GM15510 (cell line): ENCODE measurements around the gene LHX4.

Source experiments
- POLR2A ChIP-seq: IDR thresholded peaks from 3 replicates; pipeline ENCODE4 v1.6.1; 2011; ENCODE audit warnings: borderline replicate concordance; ENCODE audit not compliant: insufficient read length; ENCODE audit errors: extremely low read depth

The LHX4 gene

DNA sequence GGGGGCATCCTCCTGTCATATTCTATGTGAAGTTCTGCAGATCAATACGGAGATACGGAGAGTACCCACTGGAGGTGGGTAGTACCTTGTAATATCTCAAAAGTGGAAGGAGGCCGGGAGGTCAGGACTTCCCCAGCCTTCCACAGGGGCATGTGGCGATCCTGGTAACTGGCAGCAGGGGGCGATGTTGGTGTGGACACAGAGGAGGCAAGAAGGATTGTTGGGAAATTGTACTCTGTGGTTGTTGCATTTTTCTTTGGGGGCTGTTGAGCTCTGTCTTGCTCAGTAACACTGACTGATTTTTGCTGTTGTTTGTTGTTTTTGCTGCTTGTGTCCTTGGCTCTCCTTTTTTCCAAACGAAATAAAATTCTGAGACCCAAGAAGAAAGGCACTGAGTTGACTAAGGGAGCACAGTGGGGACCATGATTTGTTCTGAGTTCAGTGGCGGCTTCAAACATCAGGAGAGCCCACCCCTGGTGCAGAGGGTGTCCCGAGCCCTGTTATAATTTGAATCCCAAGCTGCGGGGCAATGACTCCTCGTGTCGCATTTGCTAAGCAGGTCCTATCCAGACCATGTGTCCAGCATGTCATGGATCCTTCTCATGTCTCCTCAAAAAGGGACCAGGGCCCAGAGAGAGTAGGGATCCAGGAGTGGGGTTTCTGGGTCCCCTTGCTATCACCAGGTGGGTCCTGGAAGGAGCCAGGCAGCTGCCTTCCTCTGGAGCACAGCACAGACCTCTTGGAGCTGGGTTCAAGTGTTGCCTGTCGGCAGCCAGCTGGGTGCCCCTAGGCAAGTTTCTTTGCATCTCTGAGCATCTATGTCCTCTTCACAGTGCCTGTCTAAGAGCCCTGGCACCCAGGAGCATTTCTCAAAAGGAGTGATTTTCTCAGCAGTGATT is 22.8 kb downstream of the LHX4 start:
- TF ChIP-seq POLR2A, result no peak

DNA sequence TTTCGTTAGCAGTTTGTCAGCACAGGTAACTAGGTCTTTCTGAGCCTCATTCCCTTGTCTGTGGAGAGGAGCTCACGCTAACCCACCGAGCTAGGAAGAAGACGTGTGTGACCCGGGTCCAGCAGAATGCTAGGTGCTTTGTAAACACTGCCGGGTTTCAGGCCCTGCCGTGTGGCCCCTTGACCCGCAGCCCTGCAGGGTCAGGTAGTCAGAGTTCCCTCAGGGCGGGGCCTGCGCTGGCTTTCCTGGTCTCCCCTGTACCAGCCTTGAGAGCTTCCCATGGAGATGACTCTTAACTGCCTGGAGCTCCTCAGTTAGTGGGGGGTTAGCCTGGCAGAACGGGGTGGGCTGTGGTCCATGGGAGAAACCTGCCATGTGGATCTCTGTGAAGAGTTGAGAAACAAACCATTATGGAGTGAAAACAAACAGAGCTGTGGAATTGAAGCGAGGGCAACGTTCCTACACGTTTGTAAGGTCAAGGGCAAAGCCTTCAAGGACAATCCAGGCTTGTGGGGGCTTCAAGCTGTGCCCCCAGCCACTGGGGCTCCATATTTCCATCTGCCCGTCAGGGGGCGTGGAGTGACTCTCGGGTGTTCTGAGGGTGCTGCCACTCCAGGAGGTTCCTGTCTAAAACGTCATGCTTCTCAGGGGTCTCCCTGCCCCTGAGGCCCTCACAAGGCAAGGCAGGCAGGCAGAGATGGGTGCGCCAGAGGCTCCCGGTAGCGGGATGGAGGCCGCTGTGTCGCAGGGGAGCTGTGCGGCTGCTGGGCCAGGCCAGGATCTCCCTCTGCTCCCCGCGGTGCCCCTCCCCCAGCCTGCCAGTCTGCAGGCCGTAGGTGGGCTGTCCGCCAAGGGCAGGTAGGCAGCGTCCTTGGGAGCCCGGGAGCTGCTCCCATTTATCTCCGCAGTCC is 23.8 kb downstream of the LHX4 start:
- no peak for TF ChIP-seq POLR2A

DNA sequence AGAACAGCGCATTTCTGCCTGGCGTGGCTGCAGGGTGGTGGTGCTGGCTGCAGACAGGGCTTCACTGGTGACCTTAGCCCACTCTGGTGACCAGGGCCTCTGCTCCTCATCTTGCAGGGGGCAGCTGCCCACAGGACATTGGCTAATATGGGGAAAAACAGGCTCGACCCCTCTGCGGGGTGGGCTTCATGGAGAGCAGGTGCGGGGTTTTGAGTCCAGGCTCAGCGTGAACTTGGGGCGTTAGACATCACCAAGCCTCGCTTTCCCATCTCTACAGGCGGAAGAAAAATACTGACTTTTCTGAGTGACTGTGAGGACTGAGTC is 24.4 kb downstream of the LHX4 start:
- TF ChIP-seq POLR2A, result no peak

DNA sequence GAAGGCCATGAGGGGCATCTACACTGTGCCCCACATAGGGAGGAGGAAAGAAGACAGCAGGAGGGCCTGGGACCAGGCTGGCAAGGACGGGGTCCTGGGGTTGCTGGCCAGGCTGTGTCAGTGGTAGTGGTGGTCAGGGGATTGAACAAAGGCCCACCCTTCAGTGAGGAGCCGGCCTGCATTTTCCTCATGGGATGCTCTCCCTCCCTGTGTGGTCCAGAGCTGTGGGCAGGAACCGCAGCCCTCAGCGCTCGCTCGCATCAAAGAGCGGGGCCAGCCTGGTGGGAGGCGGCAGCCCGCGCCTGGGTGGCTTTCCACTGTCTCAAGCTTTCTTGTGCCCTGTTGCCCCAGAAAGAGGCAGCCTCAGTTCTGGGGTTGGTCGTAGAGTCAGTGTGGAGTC is 24.8 kb downstream of the LHX4 start:
- no peak for TF ChIP-seq POLR2A

DNA sequence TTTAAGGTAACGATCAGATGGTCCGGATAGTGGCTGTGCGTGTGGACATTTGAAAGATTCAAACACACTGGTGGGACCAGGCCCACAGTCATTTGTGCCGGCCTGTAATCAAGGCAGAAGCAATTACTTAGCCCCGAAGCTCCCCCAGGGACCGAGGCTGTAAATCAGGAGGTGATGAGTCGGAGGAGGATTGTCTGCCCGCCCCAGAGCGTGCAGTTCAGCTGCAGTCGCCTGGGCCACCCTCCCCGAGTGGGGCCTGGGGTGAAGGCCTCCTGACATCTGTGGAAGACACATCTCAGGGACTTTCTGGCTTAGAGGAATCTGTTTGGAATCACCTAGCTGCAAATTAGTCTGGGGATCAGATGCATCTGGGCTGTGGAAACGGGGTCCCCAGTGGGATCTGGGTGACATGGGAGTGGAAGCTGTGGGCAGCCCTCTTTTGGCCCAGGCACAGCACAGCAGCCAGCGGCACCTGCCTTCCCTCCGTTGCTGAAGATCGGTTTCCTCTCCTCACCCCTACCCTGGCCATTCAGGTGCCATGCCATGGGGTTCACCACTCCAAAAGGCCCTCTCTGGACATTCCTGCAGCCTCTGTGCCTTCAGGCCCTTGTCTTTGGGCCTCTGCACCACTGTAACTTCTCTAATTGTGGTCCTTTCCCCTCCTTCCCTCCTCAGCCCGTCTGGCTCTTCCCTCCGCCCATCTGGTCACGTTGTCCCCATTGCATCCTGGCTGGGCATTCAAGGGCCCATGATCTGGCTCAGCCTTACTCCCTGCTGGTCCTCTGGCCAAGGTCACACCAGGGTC is 25.7 kb downstream of the LHX4 start:
- TF ChIP-seq POLR2A, result no peak

DNA sequence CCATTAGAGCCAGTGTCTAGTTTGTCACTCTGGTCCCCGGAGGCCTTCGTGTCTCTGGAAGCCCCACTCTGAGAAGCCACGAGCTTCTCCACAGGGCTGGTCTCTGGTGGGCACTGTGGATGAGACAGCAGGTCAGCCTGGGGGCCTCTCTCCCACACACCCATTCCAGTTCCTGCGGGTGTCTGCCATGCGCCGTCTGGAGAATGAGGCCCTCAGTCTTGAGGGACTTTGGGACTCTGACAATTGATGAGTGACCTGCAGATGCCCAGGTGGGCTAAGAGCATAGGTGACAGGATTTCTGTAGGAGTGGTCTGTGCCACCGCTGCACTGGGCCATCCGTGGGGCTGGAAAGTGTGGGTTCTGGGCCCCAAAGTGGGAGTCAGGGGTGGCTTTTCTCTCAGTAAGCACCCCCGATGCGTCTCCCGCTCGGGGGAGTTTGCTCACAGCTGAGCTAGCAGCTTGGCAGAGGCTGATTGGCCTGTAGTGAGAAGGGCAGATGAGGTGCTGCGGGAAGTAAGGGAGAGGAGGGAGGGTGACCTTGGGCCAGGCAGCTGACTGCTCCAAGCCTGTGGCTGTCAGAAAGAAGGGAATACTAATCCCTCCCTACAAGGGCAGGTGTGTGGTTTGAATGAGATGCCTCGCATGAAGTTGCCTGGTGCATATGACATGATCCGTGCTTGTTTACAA is 26.4 kb downstream of the LHX4 start:
- TF ChIP-seq POLR2A, result no peak

DNA sequence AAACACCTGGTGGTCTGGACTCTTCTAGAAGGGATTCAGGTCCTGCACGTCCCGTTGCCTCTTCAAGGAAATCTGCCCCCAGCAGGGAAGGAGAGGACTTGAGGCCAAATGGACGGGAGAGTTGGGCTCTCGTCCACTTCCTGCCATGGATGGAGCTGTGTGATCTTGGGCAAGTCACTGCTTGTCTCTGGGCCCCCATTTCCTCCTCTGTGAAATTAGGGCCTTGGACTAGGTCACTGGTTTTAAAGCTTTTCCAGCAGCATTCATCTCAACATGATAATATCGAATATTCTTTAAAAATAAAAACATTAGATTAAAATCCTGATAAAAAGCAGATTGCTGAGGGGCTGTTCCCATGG is 26.9 kb downstream of the LHX4 start:
- TF ChIP-seq POLR2A, result no peak

DNA sequence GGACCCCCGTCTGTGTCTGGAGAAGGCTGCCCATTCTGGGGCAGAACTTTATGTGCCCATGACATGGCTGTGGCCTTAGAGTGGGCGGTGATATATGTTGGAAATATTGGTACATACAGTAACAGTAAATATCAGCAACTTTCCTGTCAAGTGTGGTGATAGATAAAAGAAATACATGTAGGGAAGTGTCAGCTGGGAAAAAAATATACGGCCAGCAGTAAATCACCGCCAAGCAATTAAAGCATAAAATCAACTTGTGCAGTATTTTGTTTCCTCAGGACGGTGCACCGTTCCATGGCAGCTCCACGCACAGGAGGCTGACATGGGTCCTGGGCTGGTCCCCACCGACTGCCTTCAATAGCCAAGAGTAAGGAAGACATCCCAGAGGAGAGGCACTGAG is 27.4 kb downstream of the LHX4 start:
- no peak for TF ChIP-seq POLR2A

DNA sequence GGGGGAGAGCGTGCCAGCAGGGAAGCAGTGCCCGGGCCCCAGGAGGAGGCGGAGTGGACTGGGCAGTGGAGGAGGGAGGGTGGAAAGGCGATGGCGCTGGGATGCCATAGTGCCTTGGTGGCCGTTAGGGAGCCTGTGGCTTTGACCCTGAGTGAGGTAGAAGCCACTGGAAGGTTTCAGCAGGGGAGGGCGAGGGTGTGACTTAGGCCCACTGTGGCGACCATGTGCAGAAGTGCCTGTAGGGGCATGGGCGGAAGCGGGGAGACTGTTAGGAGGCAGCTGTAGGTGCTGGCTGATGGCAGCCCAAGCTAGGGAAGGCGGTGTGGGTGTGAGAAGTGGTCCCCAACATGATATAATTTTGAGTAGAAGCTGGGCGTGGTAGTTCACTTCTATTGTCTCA is 28.2 kb downstream of the LHX4 start:
- no peak for TF ChIP-seq POLR2A

DNA sequence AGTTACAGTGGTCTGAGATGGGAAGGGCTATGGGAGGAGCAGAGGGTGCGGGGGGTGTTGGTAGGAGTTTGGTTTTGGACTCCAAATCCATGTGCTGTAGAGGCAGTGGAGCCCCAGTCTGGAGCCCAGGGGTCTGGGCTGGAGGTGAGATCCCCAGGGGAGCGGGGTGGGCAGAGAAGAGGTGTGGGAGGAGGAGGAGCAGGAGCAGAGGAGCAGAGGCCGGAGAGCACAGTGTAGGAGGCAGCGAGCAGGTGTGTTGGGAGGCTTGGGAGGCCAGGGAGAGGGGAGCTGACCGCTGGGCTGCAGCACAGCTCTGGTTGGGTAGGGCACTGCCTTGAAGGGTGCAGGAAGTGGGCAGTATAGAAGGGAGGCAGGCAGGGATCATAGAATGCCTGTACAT is 28.9 kb downstream of the LHX4 start:
- TF ChIP-seq POLR2A, result no peak

DNA sequence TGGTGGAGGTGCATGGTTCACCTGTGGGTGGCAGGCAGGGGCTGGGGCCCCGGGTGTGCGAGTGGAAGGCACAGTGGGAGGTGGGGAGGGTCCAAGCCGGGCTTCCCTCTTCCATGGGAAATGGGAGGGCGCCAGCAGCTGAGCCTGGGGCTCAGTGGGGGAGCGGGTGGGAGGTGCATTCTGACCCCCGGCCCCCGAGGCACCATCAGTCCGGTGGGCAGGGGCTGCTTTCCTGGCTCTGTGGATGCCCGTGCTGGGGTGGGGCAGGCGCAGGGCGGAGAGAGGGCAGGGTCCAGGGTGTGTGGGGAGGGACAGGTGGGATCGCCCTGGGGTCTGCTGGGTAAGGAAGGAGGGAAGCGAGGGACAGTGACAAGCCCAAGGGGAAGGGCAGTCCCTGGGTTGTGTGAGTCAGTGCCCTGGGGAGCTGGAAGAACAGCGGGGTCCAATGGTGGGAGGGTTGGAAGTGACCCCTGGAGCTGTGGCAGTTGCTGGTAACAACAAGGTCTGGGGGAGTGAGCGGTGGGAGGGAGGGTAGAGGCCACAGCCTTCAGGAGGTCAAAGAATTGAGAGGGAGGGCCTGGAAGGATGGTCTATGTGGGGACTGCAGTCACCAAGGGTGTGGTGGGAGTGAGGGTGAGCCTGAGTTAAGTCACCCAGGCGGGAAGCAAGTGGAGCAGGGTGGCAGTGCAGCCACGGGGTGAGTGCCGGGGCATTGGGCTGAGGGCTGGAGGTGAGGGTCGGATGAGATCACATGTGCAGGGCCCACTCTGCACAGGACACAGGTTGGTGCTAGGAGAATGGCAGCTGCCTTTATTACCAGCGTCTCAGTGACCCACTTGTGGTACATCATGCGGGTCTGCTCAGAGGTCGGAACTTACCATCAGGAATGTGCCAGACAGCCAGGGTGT is 29.6 kb downstream of the LHX4 start:
- no peak for TF ChIP-seq POLR2A

DNA sequence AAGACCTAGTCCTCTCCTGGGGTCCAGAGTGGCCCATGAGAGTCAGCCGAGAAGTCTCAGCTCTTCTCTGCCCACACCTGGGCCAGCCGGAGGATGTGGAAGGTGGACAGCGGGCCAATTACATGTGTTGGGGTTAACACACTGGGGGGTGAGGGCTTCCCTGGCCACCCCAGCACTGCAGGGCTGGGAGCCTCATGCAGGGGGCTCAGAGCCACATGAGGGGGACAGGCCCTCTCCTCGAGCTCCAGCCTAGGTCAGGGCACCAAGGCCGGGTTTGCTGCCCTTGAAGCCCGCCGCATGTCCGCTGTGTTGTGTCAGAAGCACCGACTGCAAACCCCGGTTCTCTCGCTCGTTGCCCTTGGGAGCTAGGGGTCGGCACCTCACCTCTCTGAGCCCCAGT is 30.5 kb downstream of the LHX4 start:
- TF ChIP-seq POLR2A, result no peak

DNA sequence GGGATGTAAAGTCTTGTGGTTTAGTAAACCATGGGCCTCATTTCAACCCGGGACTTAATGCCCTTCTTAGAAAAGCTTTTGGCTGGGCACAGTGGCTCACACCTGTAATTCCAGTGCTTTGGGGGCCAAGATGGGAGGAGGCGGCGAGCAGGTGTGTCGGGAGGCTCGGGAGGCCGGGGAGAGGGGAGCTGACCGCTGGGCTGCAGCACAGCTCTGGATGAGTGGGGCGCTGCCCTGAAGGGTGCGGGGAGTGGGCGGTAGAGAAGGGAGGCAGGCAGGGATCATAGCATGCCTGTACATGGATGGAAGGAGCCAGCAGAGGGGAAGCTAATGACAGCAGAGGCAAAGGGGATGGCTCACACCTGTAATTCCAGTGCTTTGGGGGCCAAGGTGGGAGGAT is 31.0 kb downstream of the LHX4 start:
- TF ChIP-seq POLR2A, result no peak

DNA sequence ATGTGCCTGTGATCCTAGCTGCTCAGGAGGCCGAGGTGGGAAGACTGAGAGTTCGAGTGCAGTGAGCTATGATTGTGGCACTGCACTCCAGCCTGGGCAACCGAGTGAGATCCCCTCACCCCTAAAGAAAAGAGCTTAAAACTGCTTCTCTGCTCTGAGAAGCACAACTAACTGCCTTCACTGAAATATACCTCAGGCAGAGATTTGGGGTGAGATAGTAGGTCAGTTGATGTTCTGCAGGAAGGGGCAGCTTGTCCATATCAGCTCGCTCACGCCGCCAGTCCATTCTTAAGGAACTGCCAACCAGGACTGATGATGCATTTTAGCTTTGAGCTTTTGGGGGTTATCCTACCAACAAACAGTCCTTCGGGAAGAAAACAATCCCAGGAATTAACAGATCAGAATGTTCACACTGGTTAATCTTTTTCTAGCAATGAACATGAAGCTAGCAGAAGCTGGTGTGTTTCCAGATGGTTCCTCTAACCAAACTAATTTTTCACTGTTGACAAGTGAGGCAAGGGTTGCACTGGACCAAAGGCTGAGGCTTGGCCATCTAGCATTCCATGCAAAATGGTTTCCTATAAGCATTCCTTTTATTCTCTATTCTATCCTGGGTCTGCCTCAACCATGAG is 31.6 kb downstream of the LHX4 start:
- TF ChIP-seq POLR2A, result no peak
